Measurements from ENCODE around the gene RAP1GDS1. TPM values are rescaled to one million over a fixed set of nuclear protein-coding genes. Genes with fewer than 3 reads are reported as not detected.
"Not testable (repeated sequence)": the region's sequence is repeated elsewhere in the genome, so short reads cannot be mapped to it uniquely, and the experiment has no call there.

RAP1GDS1 gene
- polyA plus RNA-seq, 4 donors = 28.6 to 34.6 (median 32.6) TPM

- DNase-seq (ENCODE audit: low read depth in 4 of 4, low spot score in 2 of 4) = no peak
Measured at GRCh38 chr4:98423009-98423408, 161.8 kb downstream of the RAP1GDS1 start.

- no peak for DNase-seq (ENCODE audit: low read depth in 4 of 4, low spot score in 2 of 4)
Measured at GRCh38 chr4:98430708-98431403, 169.7 kb downstream of the RAP1GDS1 start.

DNA sequence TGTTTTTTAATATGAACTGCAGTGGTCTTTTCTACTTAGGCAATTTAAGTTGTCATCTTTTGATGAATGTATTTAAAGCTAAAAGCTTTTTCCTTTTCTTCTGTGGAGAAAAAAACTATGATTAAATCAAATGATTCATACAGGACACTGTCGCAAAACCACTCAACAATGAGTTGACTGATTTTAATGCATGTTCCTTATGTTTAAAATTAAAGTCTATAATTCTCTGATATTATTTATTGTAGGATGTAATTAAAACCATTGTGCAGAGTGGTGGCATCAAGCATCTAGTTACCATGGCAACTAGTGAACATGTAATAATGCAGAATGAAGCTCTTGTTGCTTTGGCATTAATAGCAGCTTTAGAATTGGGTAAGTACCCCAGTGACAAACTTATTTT lies 172.5 kb downstream of the RAP1GDS1 start:
- no peak for DNase-seq (ENCODE audit: low read depth in 4 of 4, low spot score in 2 of 4)

- no peak for DNase-seq (ENCODE audit: low read depth in 4 of 4, low spot score in 2 of 4)
Measured at GRCh38 chr4:98434816-98435215, 173.6 kb downstream of the RAP1GDS1 start.

DNA sequence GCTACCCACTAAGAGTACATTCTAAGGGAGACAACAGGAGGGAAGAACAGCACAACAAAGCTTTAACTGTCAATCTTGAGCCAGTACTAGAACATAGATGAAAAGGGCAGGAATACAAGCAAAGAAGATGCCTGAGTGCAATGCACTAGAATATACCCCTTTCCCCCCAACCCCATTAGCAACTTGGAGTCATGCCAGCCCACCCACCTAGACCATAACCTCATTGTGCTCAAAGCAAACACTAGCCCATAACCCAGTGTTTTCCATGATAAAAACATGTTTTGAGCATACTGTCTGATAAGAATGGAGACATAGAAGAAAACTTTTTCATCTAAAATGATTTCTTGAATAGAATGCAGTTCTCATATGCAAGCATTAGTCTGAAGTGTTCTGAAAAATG lies 183.2 kb downstream of the RAP1GDS1 start:
- DNase-seq (ENCODE audit: low read depth in 4 of 4, low spot score in 2 of 4) = no peak

DNA sequence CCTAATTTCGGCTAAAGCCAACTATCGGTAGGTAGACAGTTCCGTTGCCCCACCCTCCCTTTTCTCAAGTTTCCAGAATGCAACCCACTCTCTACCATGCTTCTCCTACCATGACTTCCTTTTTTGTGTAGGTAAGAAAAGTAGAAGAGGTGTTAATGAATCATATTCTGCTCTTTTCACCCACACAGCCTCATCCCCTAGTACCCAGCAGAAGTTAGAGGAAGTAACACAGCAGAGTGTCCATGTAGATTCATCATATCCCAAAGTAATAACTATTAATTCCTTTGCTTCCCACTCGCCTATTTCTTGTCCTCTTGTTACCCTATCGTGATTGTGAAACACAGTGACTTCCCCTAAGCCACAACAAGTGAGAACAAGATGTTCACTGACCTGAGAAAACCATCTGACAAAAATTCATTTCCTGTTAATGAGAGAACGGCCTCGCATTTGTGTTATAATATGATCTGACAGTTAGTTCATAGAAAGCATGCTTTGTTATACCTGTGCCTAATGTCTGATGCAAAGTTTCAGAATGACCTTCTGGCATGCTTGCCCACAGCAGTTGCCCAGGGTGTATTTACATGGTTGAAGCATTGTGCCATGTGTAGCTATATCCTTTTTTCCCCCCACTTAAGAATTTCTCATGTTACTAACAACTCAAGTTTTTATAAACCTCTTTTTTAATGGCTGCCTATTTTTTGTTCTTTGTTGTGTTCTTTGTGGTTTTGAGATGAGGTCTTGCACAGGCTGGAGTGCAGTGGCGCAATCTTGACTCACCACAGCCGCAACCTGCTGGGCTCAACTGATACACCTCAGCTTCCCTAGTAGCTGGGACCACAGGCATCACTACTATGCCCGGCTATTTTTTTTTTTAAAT lies 185.6 kb downstream of the RAP1GDS1 start:
- DNase-seq (ENCODE audit: low read depth in 4 of 4, low spot score in 2 of 4) = no peak

GRCh38 chr4:98447648-98448047 lies 186.5 kb downstream of the RAP1GDS1 start:
- DNase-seq (ENCODE audit: low read depth in 4 of 4, low spot score in 2 of 4) = no peak

GRCh38 chr4:98448908-98449307 lies 187.7 kb downstream of the RAP1GDS1 start:
- no peak for DNase-seq (ENCODE audit: low read depth in 4 of 4, low spot score in 2 of 4)

DNA sequence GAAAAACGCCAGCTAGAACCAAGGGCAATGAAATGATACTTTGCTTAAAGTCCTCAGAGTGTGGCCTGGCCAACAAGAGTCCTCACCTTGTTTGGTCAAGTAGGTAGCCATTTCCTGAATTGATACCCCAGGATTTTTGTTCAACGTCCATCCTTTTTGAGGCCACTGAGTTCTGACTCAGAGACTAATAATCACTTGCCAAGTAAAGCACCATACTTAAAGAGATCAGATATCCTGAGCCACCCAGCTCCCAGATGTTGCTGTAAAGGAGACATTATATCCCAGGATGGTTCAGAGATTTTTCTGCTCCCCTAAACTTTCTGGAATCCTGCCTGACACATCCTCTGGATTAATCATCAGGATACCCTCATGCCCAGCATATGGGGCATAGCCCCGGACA lies 190.9 kb downstream of the RAP1GDS1 start:
- no peak for DNase-seq (ENCODE audit: low read depth in 4 of 4, low spot score in 2 of 4)

GRCh38 chr4:98457422-98457821 lies 196.2 kb downstream of the RAP1GDS1 start:
- not testable (repeated sequence) for DNase-seq (ENCODE audit: low read depth in 4 of 4, low spot score in 2 of 4)

- not testable (repeated sequence) for DNase-seq (ENCODE audit: low read depth in 4 of 4, low spot score in 2 of 4)
Measured at GRCh38 chr4:98461121-98461865, 200.1 kb downstream of the RAP1GDS1 start.

GRCh38 chr4:98462487-98462886 lies 201.3 kb downstream of the RAP1GDS1 start:
- DNase-seq (ENCODE audit: low read depth in 4 of 4, low spot score in 2 of 4) = no peak

DNA sequence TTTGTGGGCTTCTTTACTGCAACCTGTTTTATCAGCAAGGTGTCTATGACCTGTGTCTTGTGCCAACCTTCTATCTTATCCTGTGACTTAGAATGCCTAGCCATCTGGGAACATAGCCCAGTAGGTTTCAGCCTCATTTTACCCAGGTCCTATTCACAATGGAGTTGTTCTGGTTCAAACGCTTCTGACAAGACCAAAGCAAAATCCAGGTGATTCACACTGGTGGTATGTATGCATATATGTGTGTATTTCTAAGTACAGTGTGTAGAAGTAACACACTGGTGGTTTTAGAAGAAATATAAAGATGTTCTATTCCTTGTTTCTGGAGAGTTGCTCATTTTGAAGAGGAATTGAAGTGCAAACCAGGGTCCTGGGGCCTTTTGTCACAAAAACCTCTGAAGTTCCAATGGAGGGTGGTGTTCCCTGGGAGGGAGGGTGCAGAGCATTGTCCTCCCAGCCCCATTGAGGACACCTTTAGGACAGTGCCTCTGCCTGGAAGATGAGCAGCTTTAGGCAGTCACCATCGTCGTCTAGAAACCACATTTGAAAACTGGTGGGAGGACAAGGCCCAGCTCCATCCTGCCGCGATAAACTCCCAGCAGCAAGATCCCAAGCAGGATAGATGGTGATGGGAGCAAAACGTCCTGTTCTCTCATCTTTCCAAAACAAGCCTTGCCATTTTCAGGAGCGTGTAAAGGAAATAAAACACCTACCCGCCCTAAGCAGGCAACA lies 205.8 kb downstream of the RAP1GDS1 start:
- DNase-seq (ENCODE audit: low read depth in 4 of 4, low spot score in 2 of 4) = no peak

- peak; percentile 65 to 86 (median 73) for DNase-seq (ENCODE audit: low read depth in 4 of 4, low spot score in 2 of 4)
Measured at GRCh38 chr4:98467627-98468072, 206.5 kb downstream of the RAP1GDS1 start.

GRCh38 chr4:98468709-98469108 lies 207.5 kb downstream of the RAP1GDS1 start:
- DNase-seq (ENCODE audit: low read depth in 4 of 4, low spot score in 2 of 4) = no peak

DNA sequence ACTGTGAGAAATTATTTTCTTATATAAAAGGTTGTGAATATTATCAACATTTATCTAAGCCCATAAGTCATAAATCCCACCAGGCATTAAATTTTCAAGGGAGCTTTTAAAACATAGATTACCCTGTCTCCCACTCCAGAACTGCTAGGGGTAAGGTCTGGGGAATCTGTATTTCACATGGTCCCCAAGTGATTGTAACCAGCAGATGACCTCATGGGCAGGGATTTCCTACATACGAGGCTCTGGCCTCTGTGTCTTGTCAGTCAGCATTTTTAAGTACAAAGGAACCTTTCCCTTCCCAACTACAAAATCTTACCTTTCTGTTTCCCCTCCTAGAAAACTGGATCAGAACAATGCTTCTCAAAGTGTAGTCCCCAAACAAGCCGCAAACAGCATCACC lies 208.6 kb downstream of the RAP1GDS1 start:
- no peak for DNase-seq (ENCODE audit: low read depth in 4 of 4, low spot score in 2 of 4)

DNA sequence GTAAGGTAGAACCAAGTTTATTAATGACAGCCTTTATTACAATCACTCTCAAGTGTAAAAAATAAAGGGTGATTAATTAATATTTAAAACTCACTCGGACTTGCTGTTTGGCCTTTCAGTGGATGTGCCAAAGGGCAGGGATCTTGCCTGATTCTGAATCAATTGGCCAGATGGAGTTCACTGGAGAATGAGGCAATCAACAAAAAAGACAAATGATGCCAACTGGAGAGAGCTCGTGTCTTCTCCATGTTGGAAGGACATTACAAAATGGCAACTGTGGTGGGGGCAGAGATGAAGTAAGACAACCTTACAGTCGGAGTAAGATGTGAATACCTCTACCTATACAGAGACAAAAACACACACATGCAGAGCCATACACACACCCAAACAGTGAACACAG lies 209.2 kb downstream of the RAP1GDS1 start:
- DNase-seq (ENCODE audit: low read depth in 4 of 4, low spot score in 2 of 4) = no peak

GRCh38 chr4:98470831-98471230 lies 209.6 kb downstream of the RAP1GDS1 start:
- DNase-seq (ENCODE audit: low read depth in 4 of 4, low spot score in 2 of 4) = no peak

GRCh38 chr4:98473046-98473445 lies 211.9 kb downstream of the RAP1GDS1 start:
- no peak for DNase-seq (ENCODE audit: low read depth in 4 of 4, low spot score in 2 of 4)

DNA sequence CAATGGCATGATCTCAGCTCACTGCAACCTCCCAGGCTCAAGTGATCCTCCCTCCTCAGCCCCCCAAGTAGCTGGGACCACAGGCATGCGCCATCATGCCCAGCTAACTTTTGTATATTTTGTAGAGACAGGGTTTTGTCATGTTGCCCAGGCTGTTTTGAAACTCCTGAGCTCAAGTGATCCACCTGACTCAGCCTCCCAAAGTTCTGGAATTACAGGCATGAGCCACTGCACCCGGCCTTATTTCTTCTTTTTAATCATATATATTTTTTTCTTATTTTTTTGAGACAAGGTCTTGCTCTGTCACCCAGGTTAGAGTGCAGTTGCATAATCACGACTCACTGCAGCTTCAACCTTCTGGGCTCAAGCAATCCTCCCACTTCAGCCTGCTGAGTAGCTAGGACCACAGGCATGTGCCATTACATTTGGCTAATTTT lies 213.2 kb downstream of the RAP1GDS1 start:
- no peak for DNase-seq (ENCODE audit: low read depth in 4 of 4, low spot score in 2 of 4)

All from left renal cortex interstitium (tissue), 4 donors.